ENCODE results near the gene PRDM5.

DNA sequence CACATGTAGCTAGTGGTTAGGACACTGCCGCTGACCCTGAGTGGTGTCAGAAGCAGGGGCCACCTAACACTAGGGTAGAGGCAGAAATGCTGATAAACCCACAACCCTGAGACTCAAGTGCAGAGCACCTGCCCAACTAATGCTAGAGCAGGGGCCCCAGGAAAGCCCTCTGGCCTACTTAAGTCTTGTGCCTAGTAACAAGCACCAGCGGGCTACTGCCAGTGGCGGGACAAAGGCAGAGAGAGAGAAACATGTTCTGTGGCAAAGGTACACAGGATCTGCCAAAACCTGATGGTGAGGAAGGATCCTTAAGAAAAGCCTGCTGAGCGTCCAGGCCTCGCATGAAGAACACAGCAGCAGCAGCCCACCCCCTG, 172.4 kb downstream of the PRDM5 start:
- TF ChIP-seq, protein P1, sequence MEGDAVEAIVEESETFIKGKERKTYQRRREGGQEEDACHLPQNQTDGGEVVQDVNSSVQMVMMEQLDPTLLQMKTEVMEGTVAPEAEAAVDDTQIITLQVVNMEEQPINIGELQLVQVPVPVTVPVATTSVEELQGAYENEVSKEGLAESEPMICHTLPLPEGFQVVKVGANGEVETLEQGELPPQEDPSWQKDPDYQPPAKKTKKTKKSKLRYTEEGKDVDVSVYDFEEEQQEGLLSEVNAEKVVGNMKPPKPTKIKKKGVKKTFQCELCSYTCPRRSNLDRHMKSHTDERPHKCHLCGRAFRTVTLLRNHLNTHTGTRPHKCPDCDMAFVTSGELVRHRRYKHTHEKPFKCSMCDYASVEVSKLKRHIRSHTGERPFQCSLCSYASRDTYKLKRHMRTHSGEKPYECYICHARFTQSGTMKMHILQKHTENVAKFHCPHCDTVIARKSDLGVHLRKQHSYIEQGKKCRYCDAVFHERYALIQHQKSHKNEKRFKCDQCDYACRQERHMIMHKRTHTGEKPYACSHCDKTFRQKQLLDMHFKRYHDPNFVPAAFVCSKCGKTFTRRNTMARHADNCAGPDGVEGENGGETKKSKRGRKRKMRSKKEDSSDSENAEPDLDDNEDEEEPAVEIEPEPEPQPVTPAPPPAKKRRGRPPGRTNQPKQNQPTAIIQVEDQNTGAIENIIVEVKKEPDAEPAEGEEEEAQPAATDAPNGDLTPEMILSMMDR (IDR thresholded peaks at IDR 0.05; ENCODE audit: extremely low read depth in 1 of 2, insufficient read depth in 1 of 2, low read depth in 1 of 2, low read length in 2 of 2), result no peak
- TF ChIP-seq, protein P2, sequence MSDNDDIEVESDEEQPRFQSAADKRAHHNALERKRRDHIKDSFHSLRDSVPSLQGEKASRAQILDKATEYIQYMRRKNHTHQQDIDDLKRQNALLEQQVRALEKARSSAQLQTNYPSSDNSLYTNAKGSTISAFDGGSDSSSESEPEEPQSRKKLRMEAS (IDR thresholded peaks at IDR 0.05; ENCODE audit: insufficient read depth, insufficient read length), result no peak
- TF ChIP-seq POLR2A (IDR thresholded peaks at IDR 0.05; ENCODE audit: low read depth, low read length) (no peak), MYC (IDR thresholded peaks at IDR 0.05; ENCODE audit: low read depth, low read length) (no peak)

Measured in endothelial cell of umbilical vein (primary cell).